Dedifferentiated amniotic fluid mesenchymal stem cell (primary cell): ENCODE results near the gene RHEBL1.

Experiments used
- DNase-seq: peaks from one replicate; pipeline ENCODE4 v3.0.0-alpha.2; 2016; ENCODE audit errors: extremely low spot score

Gene RHEBL1

DNA sequence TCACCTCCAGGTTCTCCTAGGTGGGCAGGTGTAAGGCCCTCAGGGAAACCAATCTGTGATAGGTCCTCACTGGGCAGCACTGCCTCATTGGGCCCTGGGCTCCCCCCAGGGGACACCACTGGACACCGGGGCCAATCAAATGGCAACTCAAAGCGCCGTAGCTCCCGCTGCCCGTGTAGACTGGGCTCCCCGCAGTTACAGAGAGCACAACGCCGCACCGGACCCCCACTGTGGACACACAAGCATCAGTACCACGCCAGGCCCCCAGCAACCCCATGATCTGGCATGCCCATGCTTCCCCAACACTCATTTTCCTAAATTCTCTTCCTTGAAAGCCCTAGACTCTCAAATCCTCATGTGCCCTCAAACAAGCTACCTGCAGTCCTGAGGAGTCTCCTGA, 15.3 kb downstream of the RHEBL1 start:
- DNase-seq: no peak

DNA sequence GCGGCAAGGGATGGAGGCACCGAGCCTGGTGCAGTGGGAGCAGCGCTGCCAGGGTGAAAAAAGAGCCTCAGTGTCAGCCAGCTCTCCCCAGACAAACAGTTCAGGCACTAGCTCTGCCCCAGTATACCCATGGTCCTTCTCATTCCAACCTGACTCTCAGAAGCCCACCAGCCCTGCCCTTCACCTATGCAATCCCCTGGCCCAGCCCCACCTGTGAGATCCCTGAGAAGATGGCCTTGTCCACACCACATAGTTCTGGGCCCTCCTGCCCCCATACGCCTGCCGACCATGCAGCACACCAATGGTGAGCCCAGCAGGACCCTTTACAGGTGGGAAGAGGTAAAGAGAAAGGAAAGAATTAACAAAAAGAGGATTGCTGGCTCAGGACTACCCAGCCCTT, 15.7 kb downstream of the RHEBL1 start:
- no peak for DNase-seq

DNA sequence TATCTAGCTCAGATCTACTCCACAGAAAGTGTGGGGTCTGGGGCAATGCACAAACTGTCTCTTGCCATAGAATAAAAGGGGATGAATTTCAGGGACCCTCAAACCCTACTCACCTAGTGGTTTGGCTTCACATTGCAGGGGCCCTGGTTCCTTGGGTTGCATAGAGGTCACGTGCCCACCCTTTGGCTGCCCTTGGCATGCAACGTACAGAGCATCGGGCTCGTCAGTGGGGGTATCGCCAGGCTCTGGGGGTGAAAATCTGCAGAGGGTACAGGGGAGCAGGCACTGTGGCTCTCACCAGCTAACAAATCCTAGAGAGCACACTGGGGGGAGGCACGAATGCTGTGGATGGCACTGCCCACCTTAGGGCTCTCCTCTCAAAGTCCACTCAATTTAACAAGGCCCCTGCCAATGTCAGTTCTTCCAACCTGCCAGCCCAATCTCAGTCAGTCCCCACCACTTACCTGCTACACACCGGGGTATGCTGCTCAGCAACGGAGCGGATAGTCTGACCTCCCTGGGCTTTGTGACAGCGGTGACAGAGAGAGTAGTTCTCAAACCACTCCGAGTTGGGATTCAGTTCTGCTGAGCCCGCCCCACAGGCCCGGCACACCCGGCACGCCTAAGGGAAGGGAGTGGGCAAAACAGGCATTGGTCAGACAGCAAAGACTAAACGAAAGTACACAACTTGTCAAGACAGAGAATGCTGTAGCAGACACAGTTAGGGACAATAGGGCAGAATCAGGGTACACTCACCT, 17.1 kb downstream of the RHEBL1 start:
- no peak for DNase-seq

DNA sequence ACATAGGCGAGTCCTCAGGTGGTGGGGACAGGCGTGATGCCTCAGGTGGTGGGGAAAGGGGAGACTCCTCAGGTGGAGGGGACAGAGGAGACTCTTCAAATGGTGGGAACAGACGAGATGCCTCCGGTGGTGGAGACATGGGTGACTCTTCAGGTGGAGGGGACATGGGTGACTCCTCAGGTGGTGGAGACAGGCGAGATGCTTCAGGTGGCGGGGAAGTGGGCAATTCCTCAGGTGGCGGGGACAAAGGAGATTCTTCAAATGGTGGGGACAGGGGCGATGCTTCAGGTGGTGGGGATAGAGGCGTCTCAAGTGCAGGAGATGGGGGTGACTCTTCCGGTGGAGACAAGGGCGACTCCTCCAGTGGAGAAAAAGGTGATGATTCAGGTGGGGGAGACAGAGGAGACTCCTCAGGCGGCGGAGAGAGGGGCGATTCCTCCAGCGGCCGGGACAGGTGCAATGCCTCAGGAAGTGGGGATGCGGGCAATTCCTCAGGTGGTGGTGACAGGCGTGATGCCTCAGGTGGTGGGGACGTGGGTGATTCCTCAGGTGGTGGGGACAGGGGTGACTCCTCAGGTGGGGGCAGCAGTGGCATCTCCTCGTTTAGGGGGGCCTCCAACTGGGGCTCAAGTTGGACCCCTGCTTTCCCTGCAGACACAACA, 17.9 kb downstream of the RHEBL1 start:
- DNase-seq: no peak

DNA sequence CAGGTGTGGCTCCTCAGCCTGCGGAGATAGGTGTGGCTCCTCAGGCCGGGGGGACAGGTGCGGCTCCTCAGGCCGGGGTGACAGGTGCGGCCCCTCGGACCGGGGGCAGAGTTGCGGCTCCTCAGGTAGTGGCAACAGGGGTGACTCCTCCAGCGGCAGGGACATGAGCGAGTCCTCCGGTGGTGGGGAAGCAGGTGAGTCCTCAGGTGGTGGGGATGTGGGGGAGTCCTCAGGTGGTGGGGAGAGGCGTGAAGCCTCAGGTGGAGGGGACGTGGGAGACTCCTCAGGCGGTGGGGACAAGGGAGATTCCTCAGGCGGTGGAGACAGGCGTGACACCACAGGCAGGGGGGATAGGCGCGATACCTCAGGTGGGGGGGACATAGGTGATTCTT, 18.4 kb downstream of the RHEBL1 start:
- DNase-seq: no peak

DNA sequence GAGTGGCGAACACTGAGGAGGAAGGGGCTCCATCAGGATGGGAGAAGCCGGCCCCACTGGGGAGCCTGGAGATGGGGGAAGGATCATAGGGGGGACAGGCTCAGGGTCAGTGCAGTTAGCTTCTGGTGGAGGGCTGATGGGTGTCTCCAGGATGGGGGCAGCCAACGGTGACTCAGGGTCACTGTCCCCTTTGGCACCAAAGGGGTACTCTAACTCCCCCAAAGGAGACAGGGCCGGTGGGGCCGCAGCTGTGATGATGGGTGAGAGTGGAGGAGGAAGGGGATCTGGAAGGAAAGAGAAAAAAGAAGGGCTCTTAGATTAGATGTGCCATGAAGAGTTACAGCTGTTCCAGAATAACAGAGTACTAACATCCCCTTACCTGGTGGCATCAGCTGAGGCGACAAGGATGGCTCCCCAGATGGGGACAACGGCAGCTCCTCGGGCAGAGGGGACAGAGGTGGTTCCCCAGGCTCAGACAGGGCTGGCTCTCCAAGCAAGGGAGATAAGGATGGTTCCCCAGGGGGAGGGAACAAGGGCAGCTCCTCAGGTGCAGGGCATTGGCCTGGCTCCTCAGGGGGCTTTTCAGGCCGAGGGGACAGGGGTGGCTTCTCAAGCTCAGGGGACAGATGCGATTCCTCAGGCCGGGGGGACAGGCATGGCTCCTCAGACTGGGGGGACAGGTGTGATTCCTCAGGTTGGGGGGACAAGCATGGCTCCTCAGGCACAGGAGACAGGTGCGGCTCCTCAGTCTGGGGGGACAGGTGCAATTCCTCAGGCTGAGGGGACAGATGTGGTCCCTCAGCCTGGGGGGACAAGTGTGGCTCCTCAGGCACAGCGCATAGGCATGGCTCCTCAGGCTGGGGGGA, 19.0 kb downstream of the RHEBL1 start:
- DNase-seq: no peak

DNA sequence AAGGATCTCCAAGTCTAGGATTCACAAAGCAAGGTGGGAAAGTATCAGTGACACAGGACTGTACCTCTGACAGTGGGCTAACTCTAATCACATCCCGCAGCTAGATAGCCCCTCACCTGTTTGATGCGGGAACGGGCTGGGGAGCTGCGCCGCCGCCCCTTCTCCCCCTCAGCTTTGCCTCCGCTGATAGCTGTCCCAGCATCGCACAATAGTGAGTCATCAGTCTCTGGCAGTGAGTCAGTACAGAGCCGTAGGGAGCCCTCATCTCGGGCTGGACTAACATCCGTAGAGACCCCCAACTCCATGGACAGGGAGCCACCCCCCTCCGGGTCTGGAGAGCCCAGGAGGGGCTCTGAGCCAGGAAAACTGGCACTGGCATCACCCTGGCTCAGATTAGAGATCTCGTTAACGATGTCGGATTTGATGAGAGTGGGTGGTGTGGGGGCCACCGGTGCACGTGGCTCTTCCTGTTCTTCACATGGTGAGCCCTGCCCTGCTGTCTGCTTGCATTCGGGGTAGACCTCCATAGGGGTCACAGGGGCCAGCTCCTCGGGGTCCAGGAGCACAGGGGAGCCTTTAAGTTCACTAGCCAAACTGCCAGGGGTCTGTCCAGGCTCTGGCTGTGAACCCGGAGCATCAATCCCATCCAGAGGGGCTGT, 20.1 kb downstream of the RHEBL1 start:
- DNase-seq: no peak

DNA sequence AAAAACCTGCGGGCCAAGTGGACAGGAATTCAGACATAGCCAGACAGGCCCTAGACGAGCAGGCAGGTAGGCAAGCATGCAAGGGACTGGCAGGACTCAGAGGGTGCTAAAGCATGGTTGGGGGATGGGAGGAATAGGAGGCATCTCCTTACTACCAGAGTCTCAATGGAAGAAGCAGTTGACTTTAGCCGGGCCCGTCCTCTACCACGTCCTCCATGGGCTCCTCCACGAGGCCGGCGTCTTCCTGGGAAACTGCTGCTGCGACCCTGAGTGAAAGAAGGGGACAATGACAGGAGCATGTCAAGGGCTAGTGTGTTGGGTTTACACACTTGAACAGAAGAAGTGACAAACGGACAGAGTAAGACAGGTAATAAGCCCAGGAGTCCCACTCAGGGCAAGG, 20.8 kb downstream of the RHEBL1 start:
- DNase-seq: no peak

DNA sequence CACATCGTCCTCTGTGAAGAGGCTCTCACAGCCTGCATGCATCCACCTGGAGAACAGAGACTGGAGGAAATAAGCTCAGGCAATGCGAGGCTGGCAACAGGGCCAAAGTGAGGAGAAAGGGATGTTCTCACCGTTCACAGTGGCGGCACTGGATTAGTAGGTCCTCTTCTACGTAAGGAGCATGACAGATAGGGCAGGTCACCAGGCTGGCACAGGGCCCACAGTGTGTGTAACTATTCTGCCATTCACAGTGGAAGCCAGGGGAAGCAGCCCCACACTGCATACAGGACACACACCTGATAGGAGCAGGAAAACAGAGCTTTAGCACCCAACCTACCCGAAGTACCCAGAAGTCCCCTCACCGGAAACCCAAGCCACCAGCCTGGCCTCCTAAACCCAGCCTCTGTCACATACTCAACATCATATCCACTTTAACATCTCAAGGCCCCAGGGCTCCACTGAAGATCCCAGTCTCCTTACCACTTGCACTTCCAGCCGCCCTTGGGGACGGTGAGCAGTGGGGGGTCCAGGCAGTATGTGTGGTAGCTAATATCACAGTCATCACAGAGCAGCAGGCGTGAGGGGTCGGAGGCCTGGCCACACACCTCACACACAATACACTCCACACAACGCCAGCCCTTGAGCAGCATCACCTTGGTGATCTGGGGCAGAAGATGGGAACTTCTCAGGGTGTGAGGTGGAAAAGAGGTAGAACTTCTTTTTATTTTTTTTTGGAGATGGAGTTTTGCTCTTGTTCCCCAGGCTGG, 23.5 kb downstream of the RHEBL1 start:
- DNase-seq: no peak

DNA sequence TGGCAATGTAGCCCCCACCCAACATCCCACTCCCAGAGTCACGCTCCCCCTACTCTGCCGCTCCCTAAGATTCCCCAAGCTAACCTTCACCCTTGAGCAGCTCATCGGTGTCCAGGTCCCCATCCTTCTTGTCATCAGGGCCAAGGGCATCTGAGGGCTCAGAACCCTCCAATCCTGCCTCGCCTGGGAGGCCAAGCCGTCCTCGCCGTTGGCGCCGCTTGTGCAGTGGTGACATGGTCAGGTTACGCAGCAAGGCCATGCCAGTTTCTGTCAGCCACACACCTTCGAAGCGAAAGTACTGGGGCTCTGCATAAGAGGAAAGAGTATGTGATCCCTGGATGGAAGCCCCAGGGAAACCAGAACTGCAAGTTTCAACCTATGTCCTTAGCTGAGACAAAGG, 25.1 kb downstream of the RHEBL1 start:
- no peak for DNase-seq

DNA sequence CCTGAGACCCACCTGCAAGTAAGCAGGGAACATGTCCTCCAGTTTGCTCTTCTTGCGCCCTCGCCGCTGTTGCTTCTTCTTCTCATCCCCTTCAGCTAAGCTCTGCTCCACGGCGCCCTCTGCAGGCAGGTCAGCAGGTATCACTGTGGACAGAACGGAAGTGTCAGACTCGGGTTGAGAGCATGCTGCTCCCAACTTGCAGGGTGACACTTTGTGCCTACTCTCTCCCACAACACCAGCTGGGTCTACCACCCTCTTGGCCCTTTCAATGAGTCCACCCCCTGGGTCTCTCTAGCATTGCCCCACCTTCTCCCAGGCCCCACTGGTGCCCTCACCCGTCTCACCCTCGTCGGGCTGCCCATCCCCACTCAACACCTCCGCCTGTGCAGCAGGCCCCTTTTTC, 25.9 kb downstream of the RHEBL1 start:
- DNase-seq: no peak

DNA sequence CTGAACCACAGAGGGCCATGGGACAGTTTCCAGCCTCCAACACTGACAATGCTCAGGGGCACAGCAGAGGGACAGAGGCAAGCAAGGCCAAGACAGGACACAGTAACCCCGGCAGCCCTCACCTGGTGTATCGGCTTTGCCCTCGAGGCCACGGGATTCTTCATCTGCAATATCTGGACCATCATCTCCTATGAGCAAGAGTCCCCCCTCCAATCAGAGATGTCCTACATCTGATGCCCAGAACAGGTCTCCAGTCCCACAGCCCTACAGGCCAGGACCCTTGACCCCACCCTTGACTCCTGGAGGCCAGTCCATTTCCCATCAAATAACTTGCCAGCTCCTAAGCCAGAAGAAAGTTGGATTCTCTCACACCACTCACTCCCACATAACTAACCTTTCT, 26.5 kb downstream of the RHEBL1 start:
- DNase-seq: no peak

DNA sequence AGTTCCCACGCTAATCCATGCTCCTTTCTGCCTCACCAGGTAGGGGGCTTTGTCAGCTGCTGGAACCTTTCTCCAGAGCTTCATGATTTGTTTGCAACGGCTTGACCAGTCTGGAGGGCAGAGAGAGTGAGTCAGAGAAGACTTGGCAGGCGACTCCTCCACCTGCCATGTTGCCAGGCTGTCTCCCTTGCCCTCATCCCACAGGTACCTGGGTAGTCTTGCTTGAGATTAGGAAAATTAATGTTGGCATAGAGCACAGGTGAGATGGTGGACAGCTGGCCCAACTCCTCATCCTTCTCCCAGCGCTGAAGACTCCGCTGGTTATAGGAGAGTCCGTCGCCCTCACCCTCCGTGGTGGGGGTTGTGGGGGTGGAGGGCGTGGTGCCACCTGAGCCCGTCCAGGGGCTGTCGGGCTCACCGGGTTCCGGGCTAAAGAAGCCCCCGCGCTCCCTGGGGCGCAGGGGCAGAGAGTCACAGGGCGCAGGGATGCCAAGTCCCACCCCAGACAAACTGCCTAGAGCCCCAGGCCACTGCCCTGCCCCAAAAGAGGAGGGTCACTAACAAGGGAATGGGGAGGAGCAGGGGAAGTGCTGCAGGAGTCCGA, 27.8 kb downstream of the RHEBL1 start:
- no peak for DNase-seq

DNA sequence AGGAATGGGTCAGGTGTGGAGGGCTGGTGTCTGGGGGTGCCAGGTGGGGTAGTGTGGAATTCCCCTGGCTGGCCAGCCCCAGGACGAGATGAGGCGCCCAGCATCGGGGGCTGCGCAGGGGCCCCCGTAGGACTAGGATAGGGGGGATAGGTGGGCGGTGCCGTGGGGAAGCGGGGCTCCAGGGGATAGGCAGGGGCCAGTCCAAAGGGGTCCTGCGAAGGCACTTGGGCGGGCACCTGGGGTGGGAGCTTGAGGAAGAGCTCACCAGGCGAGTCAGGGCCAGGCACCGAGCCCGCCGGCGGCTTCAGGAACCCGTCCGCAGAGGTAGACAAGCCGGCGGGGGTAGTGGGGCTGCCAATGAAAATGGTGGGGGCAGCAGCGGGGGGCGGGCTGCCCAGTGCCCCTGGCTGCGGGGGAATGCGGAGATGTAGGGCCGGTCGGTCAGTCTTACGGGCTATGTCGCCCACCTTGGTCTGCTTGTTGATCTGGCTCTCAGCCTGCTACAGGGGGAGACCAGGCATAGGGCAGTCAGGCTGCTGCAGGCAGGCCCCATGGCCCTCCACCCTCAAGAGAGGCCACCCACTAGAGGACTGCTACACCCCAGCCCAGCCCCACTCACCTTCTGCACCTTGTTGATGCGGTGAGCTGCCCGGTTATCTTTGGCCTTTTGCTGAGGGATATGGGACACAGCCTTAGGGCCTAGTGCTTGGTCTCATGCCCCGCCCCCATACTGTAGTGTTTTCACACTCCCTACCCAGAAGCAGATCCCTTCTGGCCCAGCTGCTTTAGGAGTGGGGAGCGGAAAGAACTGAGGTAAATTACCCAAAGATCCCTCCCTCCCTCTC, 28.5 kb downstream of the RHEBL1 start:
- DNase-seq: no peak

DNA sequence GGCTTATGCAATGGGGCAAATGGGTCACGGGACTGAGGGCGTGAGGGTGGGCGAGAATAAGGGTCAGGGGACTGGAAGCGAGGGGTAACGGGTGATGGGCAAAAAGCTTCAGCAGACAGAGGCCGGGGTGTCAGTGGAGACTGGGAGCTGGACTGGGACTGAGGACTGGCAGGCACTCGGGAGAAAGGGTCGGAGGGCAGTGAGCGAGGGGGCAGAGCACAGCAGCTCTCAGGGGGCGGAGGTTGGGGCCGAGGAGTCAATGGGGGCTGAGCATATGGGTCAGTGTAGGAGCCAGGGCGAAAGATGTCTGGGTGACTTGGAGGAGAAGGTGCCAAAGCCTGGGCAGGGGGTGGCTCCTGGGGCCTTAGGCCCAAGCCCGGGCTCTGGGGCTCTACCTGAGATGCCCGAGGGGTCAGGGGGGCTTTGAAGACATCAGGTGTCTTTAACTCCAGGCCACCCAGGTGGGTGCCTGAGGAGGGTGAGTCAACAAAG, 29.4 kb downstream of the RHEBL1 start:
- DNase-seq: no peak

DNA sequence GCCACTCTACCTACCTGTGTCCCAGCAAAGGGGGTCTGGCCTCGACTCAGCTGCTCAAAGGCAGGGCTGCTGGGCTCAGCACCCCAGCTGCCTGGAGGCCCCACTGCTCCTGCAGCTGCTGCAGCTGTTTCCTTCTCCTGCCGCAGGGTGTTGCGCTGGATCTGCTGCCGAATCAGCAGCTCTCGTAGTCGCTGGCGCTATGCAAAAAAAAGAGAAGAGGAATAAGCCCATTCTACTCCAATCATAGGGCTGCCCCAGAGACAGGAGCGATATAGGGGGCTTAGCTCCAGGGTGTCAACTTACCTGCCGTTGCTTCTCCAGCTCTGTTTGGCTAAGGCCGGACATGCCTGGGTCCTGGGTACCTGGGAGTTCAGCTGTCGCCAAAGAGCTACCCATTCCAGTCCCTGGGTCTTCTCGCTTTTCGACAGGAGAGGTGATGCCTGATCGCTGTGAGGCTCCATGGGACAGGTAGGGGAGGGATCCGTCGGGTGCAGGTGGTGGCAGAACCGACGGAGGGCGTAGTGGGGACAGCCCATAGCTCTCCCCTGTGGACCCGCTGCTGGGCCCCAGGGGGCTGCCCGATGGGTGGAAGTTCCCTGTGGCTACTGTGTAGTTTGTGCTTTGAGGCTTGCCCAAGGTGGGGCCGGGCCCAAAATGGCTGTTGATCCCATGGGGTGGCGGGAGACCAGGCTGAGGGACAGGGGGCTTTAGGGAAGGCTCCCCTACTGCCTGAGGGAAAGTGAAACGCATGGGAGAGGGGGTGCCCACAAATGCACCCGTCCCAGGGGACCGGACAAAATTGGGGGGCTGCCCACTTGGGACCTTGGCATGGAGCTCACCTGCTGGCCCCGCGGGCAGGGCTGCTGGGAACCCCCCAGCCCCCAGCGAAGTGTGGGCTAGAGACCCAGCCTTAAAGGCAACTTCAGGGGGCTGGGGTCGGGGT, 30.1 kb downstream of the RHEBL1 start:
- no peak for DNase-seq

DNA sequence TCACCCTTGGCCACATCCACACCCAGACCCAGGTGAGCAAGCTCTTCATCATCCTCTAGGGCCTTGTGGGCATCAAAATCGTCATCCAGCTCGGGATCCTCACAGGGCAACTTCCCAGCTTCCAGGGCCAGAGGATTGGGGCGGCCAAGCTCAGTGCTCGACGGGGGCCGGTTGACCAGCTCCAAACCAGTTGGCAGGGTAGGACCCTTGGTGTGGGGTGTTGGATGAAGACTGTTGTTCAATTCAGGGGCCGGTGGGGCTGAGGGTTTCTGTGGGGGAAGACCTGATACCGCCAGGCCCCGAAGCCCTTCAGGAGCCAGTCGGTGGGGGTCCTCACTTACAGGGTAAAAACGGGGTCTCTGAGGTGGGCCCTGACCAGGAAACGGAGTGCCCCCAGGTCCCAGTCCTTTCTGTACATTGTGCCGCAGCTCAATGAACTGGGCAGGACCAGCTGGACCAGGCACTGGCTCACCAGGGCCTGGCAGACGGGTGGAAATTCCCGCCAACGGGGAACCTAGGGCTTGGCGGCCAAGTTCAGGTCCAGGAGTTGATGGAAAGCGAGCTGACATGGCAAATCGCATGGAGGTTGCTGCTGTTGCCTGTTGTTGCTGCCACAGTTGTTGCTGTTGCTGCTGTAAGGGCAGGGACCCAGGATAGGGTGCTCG, 31.4 kb downstream of the RHEBL1 start:
- no peak for DNase-seq

DNA sequence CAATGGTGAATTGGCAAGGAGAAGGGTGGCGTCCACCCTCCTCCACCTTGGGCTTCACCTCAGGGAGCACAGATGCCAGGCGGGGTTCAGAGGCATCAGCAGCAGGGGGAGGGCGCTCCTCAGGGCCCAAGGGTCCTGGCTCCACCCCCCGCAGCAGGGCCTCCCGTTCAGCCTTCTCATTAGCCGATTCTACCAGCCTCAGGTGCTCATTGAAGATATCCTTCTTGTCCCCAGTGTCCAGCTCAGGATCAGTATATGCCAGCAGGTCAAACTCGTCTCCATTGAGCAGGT, 31.9 kb downstream of the RHEBL1 start:
- no peak for DNase-seq
